PC-3 (cell line): ENCODE data around the gene FYN.

Source experiments
- EZH2phosphoT487 ChIP-seq: fragments of 300-600 bp; sonication (generic); IDR thresholded peaks from 2 replicates; pipeline ENCODE4 v1.6.1; 2018; ENCODE audit warnings: mild to moderate bottlenecking, antibody characterized with exemption, low read length, borderline replicate concordance
- TF ChIP-seq, protein P1 (sequence below): fragments of 300-600 bp; sonication (generic); conservative IDR thresholded peaks from 2 replicates; pipeline ENCODE4 v1.5.1; 2017; ENCODE audit warnings: antibody characterized with exemption, low read depth, mild to moderate bottlenecking, low read length

DNA sequence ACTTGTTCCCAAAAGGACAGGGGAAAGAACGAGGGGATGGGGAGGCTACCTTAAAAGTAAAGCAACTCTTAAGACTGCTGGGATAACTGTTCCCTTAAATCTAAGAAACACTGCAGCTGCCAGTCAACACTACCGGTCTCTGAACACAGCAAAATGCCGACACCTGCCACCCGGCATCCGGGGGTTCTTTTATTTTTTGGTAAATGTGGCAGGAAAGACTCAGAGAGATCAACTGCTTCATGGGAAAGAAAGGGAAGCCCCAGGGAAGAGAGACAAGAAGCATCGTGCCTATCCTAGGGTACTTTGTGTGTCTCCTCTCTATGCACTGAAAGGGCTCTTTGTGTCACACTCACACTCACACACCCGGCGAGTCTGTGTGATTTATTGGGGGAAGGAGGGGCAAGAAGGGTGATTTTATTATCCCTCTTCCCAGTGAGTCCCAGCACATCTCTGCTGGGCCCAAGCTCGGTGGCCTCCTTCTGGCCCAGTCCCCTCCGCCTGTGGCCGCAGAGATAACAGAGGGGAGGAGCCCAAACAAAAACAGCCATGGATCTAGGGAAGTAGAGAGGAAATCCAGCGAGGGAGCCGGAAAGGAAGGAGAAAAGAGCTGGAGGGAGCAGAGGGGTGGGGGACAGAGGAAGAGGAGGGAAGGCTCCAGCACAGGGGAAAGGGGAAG is 1.4 kb downstream of the FYN start:
- no peak for TF ChIP-seq EZH2phosphoT487
- TF ChIP-seq, protein P1, sequence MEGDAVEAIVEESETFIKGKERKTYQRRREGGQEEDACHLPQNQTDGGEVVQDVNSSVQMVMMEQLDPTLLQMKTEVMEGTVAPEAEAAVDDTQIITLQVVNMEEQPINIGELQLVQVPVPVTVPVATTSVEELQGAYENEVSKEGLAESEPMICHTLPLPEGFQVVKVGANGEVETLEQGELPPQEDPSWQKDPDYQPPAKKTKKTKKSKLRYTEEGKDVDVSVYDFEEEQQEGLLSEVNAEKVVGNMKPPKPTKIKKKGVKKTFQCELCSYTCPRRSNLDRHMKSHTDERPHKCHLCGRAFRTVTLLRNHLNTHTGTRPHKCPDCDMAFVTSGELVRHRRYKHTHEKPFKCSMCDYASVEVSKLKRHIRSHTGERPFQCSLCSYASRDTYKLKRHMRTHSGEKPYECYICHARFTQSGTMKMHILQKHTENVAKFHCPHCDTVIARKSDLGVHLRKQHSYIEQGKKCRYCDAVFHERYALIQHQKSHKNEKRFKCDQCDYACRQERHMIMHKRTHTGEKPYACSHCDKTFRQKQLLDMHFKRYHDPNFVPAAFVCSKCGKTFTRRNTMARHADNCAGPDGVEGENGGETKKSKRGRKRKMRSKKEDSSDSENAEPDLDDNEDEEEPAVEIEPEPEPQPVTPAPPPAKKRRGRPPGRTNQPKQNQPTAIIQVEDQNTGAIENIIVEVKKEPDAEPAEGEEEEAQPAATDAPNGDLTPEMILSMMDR: no peak
